ENCODE results near the gene HEPACAM2. TPM values are rescaled to one million over a fixed set of nuclear protein-coding genes. Genes with fewer than 3 reads are reported as not detected.

HEPACAM2 gene
- not detected for total RNA-seq

DNA sequence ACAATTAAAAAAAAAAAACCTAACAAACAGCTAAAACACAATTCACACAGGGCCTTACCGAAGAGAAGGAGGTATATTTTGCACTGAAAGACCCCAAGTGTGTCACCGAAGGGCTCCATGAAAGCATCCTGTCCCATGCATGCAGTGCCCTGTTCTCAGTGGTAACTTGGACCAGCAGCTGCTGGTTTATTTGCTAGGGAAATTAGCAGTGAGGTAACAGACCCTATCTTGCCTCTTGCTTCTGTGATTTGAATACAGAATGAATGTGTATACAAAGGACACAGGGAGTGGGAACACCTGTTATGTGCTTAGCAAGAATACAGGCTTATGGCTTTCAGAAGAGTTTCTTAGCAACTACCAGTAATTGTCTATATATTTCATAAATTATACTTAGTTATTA, at the start of gene HEPACAM2:
Gene HEPACAM2 (minus strand): TSS at position 160 of the 400 bp plus-strand sequence.
- H3K4me3 ChIP-seq, result no peak within 1 kb of the TSS
- in situ Hi-C loops (cut with MboI; ENCODE audit: low sequenced_read_pairs in 4 of 4) (loop anchor here in 1 of 4 donors (25.0 kb wide), 1 partner anchor 786 kb away; the partner anchor contains the start of gene BET1), intact Hi-C loops (cut with DNase I; ENCODE audit: low total_unique reads) (no loop called here)
- H3K27me3 ChIP-seq, result no peaks in the 10 kb centered on the region
- H3K27ac ChIP-seq, result no peak within 1 kb of the TSS
- ATAC-seq, result no peak
- no peak for DNase-seq
- no peaks in the 10 kb centered on the region for H3K9me3 ChIP-seq
- H3K36me3 ChIP-seq, result no peaks in the 10 kb centered on the region
- no peak for TF ChIP-seq POLR2A (IDR thresholded peaks at IDR 0.05)
- TF ChIP-seq, protein P1, sequence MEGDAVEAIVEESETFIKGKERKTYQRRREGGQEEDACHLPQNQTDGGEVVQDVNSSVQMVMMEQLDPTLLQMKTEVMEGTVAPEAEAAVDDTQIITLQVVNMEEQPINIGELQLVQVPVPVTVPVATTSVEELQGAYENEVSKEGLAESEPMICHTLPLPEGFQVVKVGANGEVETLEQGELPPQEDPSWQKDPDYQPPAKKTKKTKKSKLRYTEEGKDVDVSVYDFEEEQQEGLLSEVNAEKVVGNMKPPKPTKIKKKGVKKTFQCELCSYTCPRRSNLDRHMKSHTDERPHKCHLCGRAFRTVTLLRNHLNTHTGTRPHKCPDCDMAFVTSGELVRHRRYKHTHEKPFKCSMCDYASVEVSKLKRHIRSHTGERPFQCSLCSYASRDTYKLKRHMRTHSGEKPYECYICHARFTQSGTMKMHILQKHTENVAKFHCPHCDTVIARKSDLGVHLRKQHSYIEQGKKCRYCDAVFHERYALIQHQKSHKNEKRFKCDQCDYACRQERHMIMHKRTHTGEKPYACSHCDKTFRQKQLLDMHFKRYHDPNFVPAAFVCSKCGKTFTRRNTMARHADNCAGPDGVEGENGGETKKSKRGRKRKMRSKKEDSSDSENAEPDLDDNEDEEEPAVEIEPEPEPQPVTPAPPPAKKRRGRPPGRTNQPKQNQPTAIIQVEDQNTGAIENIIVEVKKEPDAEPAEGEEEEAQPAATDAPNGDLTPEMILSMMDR (IDR thresholded peaks at IDR 0.05 in 4 of 5, conservative IDR thresholded peaks at IDR 0.05 in 1 of 5), result no peak
- H3K4me1 ChIP-seq, result peaks cover 3 to 5% of the 10 kb centered on the region in 2 donors

DNA sequence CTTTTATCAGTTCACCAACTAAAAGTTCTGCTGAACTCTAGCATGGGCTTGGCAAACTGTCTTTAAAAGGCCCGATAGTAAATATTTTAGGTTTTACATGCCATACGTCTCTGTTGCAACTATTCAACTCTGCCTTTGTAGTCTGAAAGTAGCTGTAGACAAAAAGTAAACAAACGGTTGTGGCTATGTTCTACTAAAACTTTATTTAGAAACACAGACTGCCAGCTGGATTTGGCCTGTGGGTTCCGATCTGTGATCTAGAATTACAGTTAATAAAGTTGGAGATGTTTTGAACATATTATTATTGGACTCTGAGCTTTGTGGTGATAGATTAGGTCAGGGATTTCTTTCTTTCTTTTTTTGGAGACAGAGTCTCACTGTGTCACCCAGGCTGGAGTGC, 39.0 kb upstream of the HEPACAM2 start:
- in situ Hi-C loops (cut with MboI; ENCODE audit: low sequenced_read_pairs in 4 of 4), result no loop called here
- H3K9me3 ChIP-seq, result no peaks in the 10 kb centered on the region

DNA sequence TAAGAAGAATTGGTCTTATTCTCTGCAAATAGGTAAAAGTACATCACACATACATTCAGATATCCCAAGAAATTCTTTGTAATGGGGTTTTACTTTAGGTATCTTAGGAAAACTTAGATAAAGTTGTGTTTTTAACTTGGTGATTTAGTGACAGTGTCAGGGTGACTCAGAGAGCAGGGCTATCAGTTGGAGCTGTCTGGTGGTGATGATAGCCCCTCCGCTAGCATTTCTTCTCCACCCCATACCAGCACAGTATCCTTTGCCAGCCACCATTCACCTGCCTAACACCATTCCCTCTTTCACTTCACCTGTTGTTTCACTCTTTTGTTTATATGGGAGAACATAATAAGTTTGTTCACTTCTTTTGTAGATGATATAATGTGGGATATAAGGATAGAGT, 36.3 kb upstream of the HEPACAM2 start:
- ATAC-seq (no peak), DNase-seq (no peak)
- Histone ChIP-seq H3K4me1 (no peaks in the 10 kb centered on the region), H3K36me3 (peaks cover 0 to 18% of the 10 kb centered on the region in 2 donors), H3K27ac (no peak overlapping the region), H3K4me3 (no peak overlapping the region), H3K9me3 (no peaks in the 10 kb centered on the region), H3K27me3 (no peaks in the 10 kb centered on the region)
- in situ Hi-C loops (cut with MboI; ENCODE audit: low sequenced_read_pairs in 4 of 4) (no loop called here), intact Hi-C loops (cut with DNase I; ENCODE audit: low total_unique reads) (no loop called here)
- TF ChIP-seq POLR2A (IDR thresholded peaks at IDR 0.05), result no peak
- TF ChIP-seq, protein P1 (IDR thresholded peaks at IDR 0.05 in 4 of 5, conservative IDR thresholded peaks at IDR 0.05 in 1 of 5), result no peak

More for the DNA sequence above, 39.0 kb upstream of the HEPACAM2 start:
- H3K27me3 ChIP-seq, result no peaks in the 10 kb centered on the region
- no peak for ATAC-seq
- H3K27ac ChIP-seq, result no peak overlapping the region
- no peaks in the 10 kb centered on the region for H3K4me1 ChIP-seq
- peaks cover 0 to 12% of the 10 kb centered on the region in 2 donors for H3K36me3 ChIP-seq
- no peak overlapping the region for H3K4me3 ChIP-seq
- DNase-seq, result no peak
- no peak for TF ChIP-seq POLR2A (IDR thresholded peaks at IDR 0.05)
- TF ChIP-seq, protein P1 (IDR thresholded peaks at IDR 0.05 in 4 of 5, conservative IDR thresholded peaks at IDR 0.05 in 1 of 5), result no peak
- intact Hi-C loops (cut with DNase I; ENCODE audit: low total_unique reads), result no loop called here

DNA sequence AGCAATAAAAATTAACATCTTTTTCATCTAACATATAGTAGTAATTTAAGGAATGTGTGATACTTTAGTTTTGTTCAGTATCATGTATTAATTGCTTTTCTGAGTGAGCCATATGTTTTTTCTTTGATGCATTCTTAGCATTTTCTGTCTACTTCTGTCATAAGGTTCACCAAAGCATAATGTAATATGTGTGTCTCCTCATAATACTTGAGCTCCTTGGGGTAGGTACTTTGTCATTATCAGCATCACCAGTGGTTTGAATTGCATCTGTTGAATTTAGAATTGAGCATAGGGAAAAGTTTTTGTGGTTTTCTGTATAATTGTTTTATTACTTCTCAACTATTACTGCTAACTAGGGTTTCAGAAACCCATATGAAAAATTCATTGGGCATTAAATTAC, 32.4 kb upstream of the HEPACAM2 start:
- H3K27ac ChIP-seq, result no peak overlapping the region
- in situ Hi-C loops (cut with MboI; ENCODE audit: low sequenced_read_pairs in 4 of 4), result no loop called here
- H3K4me1 ChIP-seq, result no peaks in the 10 kb centered on the region
- H3K4me3 ChIP-seq, result no peak overlapping the region
- no peak for ATAC-seq
- no peak for DNase-seq
- no peaks in the 10 kb centered on the region for H3K9me3 ChIP-seq
- intact Hi-C loops (cut with DNase I; ENCODE audit: low total_unique reads), result no loop called here
- no peak for TF ChIP-seq POLR2A (IDR thresholded peaks at IDR 0.05)
- TF ChIP-seq, protein P1 (IDR thresholded peaks at IDR 0.05 in 4 of 5, conservative IDR thresholded peaks at IDR 0.05 in 1 of 5), result no peak
- H3K36me3 ChIP-seq, result peaks cover 0 to 11% of the 10 kb centered on the region in 2 donors
- H3K27me3 ChIP-seq, result no peaks in the 10 kb centered on the region

Data from gastrocnemius medialis (tissue), 4 donors.